GM19023 (cell line): ENCODE data around the gene KLHL42.

ENCODE experiments used
- ATAC-seq: cut with Tn5 transposase; IDR thresholded peaks from one replicate; pipeline ENCODE4 v1.9.1; 2021; ENCODE audit warnings: mild to moderate bottlenecking, moderate library complexity; ENCODE audit not compliant: unreplicated experiment

The KLHL42 gene

GRCh38 chr12:27780612-27781408, 777 bp downstream of the KLHL42 start:
- ATAC-seq, result peak; percentile 38

DNA sequence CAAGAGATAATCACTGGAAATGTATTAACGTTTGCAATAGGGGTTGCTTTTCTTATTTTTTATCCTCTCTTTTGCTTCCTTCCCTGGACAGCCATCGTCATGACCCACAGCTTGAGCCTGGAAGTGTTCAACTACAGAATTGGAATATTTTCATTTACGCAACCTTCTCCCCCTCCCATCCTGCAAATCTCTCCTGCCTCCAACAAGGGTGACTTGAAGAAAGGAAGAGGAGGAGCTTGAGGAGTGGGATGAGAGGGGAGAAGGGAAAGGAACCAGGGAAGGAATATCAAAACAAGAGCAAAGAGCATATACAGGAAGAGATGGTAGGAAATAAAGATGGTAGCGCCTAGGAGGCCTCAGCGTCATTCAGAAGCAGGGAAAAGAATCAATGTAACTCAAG, 1.6 kb downstream of the KLHL42 start:
- no peak for ATAC-seq

DNA sequence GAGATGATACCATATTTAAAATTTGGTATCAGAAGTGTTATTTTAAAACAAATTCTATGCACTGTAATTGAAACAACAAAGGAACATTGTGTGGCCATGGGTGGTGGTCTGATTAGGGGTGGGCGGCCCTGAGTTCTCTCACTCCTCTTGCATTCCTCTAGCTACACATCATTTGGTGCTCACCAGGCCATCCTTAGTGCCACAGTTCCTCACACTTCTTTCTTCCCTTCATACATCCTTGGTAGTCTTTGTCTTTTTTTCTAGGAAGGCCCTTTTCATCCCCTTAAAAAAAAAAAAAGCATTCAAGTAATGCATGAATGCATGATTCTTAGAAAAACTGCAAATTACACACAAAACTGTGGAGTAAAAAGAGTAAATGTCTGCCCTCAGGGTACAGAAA, 2.4 kb downstream of the KLHL42 start:
- no peak for ATAC-seq

DNA sequence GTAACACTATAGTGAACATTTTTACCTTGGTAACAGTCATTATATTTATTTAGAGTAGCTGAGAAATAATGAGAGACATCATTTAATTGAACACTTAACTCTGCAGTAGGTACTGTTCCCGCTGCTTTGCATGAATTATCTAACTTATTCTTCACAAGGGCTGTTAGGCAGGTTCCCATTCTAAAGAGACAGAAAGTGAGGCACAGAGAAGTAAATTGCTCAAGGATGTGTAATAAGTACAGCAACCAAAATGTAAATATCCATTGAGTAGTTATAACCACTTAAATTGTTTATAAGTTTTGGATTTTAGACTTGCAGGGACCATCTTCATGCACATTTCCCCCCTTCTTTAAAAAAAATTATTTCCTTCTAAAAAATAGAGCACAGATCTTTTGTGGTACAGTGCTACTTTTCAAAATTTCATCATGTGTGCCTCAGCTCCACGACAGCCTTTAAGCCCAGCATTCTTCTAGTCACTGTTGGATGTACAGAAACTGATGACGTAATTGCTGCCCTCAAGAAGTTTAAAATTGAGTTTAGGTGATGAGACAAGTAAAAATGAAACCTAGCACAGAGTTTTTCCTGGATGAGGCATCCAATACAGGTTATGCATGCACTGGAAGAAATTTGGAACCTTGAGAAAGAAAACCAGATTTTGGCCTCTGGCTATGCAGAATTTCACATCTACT, 6.0 kb downstream of the KLHL42 start:
- ATAC-seq, result no peak

DNA sequence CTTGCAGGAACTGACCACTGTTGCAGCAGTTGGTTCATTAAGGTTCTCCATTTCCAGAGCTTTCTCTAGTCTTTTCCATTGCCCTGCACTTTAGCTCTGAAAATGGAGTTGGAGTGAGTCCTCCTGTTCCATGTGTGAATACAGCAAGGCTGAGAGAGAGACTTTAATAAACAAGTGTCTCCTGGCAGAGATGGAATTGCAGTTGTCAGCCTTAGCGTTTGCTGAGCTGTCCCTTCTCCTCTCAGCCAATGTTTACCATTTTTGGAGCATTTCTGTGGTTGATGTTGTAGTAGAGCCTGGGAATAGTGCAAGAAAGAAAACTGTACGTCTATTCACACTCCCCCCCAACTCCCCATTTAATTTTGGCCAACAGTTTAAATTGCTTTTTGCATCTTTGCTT, 7.5 kb downstream of the KLHL42 start:
- ATAC-seq, result no peak

GRCh38 chr12:27790179-27790578, 10.1 kb downstream of the KLHL42 start:
- ATAC-seq, result no peak

DNA sequence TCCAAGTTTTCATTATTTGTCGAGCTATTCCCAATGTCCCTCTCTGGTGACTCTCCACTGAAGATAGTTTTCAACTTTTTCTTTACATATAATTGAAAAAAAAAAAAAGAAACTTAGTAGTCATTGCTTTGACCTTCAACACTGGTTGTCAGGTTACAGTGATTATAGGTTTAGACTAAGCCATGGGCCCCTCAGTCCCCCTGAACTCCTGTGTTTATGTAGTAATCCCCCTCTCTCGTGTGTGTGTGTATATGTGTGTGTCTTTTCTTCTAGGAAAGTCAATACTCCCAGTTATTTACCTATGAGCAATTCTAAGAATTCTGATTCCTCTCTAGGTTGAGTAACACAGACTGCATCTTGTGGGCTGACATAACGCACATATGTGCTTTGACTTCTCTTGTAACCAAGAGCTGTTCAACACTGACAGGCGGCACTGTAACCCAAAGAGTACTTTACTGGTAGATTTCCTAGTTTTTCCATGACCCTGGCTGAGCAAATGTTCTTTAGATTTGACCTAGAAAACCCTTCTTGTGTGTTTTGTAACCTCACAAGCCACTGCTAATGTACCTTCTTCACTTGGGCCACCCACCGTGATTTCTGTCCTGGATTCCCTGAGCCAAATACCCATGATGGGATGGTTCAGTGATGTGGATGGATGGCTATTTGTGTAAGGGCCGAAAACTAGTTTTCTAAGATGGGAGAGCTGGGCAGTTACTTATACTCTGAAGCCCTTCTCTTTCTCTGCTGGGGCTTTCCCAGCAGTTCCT, 15.0 kb downstream of the KLHL42 start:
- no peak for ATAC-seq

DNA sequence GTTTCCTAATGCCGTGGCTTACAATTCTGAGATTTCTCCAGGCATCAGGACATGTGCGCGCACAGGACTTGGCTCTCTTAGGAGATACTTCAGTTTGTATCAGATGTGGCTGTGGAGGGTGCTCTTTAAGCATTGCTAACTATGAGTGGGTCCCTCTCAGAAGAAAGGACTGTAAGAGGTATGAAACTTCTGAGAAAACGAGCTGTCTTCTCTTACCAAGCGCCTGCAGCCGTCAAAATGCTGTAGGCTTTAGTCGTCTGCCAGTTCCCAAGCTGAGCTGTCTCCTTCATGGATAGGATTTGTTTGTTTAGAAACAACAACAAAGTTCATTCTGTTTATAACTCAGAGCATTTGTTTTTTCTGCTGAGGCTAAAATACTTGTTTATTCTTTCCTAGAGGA, 16.1 kb downstream of the KLHL42 start:
- no peak for ATAC-seq

GRCh38 chr12:27797301-27798025, 17.4 kb downstream of the KLHL42 start:
- ATAC-seq, result no peak

DNA sequence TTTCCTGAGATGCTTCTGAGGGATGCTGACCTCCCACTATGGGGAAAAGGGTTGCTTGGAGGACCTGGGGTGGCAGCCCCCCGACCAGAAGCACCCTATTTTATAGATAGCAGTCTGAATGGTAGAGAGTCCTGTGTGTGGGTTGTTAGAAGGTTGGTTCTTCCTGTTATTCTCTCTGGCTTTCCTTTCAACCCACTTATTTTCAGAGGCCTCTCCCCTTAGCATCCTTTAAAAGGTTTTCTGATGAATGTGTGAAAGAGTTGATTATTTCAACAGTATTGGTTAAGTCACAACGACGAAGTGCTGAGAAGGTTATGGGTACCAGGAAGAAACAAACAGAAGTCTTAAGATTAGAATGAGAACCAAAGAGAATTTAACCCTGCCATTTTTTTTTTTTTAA, 20.8 kb downstream of the KLHL42 start:
- ATAC-seq, result no peak

GRCh38 chr12:27801630-27802029, 21.6 kb downstream of the KLHL42 start:
- no peak for ATAC-seq

GRCh38 chr12:27802511-27802910, 22.5 kb downstream of the KLHL42 start:
- ATAC-seq, result no peak

GRCh38 chr12:27802936-27803335, 22.9 kb downstream of the KLHL42 start:
- ATAC-seq, result no peak

GRCh38 chr12:27805238-27805637, 25.2 kb downstream of the KLHL42 start:
- ATAC-seq, result no peak

- ATAC-seq, result no peak
Measured at GRCh38 chr12:27806259-27806658, 26.2 kb downstream of the KLHL42 start.

DNA sequence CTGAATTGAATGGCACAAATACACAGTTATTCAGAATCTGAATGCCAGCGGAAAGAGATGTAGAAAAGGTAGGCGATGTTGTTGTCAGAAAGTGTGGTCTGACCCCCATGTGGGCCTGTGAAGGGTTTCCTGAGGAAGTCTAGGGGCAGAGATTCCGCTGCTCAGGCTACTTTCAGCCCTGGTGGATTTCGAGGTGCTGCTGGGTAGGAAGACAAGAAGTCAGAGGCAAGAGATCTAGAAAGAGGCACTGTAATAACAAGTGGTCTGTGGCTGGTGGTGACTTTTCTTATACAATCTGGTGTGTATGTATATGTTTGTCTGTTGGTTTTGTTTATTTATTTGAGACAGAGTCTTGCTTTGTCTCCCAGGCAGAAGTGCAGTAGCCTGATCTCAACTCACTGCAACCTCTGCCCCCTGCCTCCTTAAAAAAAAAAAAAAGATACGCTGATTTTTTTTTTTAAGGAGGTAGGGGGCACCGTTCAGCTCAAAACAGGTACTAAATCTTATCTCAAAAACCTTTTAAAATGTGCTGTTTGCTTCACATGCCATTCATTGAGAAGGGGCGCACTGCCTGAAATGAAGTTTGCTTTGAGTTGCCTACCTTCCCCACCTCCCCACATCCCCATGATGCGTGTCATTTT, 27.1 kb downstream of the KLHL42 start:
- ATAC-seq, result no peak

DNA sequence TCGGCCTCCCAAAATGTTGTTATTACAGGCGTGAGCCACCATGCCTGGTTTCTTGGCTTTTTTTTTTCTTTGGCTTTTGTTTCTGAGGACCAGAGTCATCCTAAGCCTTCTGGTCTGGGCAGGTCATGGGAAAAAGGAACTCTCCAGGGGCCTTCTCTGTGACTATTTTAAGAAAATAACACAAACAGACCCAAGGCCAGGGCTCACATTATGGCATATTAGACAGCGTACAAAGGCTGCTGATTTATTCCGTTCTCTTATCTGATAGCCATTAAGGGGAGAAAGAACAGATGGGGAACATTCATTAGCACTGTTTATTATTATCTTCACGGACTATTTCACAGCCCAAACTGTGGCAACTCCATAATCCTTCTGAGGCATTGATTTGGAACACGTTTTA, 28.8 kb downstream of the KLHL42 start:
- no peak for ATAC-seq

- no peak for ATAC-seq
Measured at GRCh38 chr12:27810756-27811155, 30.7 kb downstream of the KLHL42 start.

DNA sequence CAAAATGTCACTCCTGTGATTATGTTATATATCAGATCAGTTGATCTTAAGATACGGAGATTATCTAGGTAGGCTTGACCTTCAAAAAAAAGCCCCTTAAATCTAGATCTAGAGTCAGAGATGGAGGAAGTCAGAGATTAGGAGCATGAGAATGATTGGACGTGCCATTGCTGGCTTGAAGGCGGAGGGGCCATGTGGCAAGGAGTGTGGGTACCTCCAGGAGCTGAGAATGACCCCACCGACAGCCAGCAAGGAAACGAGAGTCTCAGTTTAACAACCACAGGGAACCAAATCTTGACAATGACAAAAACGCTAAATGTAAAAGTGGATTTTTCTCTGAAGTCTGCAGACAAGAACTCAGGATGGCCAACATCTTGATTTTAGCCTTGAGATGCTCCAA, 32.5 kb downstream of the KLHL42 start:
- no peak for ATAC-seq

- ATAC-seq, result no peak
Measured at GRCh38 chr12:27814411-27814810, 34.4 kb downstream of the KLHL42 start.
